ENCODE results near the gene CYRIA.

Gene CYRIA

DNA sequence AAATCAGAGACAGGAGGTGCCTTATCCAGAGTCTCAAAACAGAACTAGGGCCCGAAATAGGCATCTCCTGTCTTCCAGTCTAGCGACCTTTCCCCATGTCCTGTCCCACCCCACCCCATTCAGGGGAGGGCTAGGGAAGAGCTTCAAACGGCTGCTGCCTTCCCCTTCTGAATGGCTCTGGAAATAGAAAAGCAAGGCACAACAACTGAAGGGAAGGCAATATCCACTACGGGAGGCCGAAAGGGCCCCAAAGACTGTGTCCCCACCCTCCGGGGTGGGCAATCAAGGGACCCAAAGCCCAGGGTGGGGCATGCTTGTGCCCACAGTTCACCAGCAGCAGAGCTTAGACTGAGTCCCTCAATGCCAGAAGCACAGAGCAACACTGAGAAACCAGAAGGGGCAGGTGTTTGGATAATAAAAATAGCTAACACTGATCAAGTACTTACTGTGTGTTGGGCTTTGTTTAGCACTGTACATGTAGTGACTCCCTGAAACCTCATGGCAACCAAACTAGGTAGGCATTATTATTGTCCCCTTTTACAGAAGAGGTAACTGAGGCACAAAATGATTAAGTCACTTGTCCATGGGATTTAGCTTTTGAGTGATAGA lies 38.5 kb downstream of the CYRIA start:
- DNase-seq (ENCODE audit: low spot score) = no peak

DNA sequence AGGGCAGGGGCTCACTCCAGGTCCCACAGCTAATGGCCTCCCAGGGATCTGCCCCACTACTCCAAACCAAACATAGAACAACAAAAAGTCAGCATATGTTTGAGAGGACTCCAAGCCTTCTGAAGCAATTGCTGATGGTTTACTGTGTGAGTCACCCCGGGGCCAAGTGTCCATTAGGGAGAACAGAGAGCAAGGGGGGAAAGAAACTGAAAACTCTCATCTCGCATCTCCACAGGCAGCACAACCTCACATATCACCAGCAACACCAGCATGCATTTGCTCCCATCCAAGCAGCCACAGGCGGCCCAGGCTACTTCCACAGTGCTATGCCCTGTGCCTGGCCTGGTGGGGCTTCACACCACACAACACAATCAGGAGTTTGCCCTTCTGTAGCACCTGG lies 39.1 kb downstream of the CYRIA start:
- DNase-seq (ENCODE audit: low spot score) = no peak

DNA sequence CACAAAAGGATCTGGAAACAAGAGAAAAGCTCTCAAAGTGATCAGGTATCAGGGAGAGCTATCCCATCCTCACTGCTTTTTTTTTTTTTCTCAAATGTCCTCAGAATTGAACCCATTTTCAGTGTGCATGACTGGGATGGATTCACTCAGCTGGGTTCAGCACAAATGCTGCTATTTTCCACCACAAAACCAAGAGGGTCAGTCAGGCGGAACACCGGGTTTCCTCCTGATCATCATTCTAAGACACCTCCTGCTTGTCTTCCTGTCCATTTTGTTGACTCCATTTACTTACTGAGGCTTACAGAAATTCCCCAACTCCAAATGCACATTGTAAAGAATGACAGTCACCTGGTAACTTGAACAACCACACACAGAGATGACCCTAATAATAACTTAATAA lies 39.9 kb downstream of the CYRIA start:
- DNase-seq (ENCODE audit: low spot score) = no peak

DNA sequence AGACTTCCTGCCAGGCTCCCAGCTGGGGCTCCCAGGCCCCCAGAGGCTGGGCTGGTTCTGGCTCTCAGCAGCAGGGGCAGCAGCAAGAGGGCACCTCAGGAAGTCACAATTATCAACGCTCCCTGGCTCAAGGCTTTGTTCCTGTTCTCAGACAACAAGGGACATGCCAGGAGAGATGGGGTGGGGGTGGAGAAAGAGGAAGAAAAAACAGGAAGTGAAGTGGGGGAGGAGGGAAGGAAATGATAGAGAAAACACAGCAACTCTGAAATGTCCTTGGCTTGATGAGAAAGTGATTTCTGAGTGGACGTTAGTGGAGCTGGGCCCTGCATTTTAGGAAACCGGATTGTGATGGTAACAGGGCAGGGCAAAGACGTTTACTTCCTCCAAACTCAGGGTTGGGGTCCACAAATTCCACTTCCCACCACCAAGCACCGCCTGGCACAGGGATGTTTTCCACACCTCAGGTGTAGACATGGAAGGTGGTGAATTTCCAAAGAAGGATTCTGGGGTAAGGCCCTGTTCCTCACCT lies 40.4 kb downstream of the CYRIA start:
- DNase-seq (ENCODE audit: low spot score) = no peak

DNA sequence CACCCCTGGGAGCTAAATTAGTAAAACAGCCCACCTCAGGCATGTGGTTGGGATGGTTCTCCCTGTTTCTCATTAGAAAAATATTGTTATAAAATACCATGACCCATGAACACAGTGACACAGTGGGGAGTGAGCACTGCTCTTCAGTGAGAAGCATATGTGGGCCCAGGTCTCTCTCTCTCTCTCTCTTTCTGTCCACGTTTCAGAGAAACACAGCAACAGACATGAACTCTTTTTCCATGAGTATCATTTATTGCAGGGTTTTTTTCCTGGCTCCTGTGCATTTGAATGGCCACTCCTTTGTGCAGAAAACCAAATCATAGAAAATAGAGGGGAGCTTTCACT lies 41.2 kb downstream of the CYRIA start:
- DNase-seq (ENCODE audit: low spot score) = no peak

DNA sequence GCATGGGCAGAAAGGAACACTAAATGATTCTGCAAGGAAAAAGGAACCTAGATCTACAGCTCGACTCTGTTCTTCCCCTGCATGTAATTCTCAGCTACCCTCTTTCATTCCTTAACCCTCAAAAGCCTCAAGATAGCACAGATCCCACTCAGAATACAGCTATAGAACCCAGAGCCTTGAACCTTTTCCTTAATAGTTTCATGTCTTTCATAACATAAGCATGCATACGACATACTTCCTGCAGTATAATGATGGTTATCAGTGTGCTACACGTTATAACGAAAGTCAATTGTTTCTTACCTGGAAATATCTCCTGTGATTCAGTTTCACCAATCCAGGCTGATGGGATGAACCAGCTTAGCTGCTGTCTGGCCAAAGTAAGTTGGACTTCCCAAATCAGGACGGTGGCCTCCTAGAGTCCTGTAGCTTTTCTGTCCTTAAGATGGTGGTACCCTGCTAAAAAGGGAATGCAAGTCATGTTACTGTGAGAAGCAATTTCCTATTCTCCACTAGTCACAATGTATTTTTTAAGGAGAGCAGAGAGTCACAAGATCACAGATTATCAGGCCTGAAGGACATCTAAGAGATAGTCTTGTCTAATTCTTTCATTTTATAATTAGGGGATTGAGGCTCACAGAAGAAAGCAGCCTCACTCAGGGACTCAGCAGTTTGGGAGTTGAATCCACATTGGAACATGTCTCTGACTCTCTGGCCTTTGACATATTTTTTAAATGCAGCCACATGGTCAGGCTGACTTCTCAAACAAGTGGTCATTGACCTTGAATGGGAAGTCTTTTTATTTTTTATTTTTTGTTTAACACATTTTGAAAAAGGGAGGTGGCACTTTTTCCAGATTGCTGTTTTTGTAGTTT lies 41.8 kb downstream of the CYRIA start:
- no peak for DNase-seq (ENCODE audit: low spot score)

DNA sequence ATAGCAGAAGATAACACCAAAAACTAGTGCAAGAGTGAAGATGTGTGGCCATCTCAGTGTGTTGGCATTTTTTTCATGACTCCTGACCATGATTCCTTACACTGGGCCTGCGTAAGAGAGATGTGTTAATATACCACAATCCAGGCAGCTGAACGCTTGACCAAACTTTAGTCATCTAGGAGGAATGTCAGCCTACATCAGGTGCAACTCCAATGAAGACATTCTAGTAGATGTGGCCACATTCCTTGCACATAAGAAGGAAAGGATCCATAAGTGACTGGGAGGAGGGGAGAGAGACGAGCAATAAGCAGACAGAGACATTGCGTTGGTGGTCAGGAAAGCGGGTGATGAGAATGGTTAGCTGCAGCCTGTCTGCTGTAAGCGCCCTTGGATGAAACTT lies 42.6 kb downstream of the CYRIA start:
- no peak for DNase-seq (ENCODE audit: low spot score)

DNA sequence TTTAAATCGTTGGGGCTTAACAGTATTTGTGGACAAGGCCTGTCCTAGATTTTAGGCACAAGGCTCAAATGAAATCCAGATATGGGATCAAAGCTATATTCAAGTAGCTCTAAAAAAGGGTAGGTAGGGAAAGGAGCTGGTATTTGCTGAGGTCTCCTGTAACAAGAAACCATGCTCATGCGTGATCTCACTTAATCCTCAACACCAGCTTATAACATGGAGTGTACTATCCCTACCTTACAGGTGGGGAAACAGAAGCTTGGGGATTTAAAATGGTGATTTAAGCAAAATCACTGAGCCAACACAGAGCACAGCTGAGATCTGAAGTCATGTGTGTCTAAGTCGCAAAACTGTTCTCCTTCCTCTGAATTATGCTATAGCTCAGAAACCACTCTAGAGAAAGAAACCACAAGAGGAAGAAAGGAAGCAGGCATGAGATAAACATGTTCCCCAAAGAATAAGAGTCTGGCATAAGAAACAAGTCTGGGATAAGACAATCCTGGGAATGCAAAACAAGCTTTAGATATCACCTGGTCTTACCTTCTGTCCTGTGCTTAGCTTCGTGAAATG lies 43.1 kb downstream of the CYRIA start:
- DNase-seq (ENCODE audit: low spot score) = no peak

DNA sequence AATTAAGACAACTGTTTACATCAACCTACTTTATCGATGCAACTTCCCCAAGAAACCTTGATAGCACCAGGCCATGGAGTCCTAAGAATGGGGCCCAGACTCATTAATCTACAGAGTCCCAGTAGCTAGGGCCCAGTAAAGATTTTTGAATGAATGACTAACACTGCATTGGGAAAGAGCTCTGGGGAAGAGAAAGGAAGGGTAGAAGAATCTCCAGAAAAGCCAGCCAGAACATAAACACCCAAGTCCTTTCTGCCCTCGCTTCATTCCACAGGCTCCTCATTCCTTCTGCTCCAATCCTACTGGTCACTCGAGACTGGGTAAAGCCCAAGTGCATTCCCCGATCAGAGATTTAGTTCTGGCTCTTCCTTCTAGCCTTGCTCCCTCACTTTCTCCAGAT lies 44.3 kb downstream of the CYRIA start:
- no peak for DNase-seq (ENCODE audit: low spot score)

DNA sequence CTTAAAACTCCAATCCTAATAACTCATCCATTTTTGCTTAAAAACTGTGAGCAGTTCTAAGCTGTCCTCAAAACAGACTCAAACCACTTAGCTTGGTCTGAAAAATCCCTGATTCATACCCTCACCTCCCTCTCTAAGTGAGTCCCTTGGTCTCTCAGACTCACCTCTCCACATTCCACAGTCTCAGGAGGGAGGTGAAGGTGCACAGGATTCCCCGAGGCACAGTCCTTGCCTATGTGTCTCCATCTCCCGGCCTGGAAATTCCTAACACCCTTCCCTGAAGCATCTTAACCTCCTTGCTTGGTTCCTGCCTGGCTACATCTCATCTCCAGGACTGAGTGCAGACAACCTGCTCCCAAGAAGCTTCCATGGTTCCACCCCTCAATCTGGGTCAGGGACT lies 45.0 kb downstream of the CYRIA start:
- no peak for DNase-seq (ENCODE audit: low spot score)

DNA sequence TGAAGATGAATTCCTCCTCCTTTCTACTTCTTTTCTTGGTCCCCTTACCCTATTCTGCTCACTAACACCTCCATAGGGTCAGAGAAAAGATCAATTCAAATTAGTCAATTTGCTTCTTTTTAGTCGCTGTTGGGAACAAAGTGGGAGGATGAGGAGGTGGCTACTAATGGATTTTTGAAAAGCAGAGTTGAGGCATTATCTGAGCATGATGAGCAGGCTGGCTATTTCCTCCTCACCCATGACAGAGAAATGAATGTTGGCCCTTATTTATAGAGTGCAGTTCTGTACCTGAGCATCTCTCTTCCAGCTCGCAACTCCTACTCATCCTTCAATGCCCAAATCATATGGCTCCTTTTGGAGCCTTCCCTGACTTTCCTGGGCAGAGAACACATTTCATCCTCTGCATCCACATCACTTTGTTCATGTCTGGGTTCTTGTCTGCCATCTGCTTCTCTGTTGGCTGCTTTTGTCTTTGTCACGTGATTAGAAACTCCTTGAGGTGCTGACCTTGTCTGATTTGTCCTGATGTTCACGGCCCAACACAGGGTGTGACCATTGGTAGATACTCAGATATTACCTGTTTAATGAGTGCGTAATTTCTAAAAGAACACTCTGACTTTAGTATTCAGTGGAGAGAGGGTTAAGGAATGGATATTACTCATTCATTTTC lies 45.9 kb downstream of the CYRIA start:
- DNase-seq (ENCODE audit: low spot score) = no peak

DNA sequence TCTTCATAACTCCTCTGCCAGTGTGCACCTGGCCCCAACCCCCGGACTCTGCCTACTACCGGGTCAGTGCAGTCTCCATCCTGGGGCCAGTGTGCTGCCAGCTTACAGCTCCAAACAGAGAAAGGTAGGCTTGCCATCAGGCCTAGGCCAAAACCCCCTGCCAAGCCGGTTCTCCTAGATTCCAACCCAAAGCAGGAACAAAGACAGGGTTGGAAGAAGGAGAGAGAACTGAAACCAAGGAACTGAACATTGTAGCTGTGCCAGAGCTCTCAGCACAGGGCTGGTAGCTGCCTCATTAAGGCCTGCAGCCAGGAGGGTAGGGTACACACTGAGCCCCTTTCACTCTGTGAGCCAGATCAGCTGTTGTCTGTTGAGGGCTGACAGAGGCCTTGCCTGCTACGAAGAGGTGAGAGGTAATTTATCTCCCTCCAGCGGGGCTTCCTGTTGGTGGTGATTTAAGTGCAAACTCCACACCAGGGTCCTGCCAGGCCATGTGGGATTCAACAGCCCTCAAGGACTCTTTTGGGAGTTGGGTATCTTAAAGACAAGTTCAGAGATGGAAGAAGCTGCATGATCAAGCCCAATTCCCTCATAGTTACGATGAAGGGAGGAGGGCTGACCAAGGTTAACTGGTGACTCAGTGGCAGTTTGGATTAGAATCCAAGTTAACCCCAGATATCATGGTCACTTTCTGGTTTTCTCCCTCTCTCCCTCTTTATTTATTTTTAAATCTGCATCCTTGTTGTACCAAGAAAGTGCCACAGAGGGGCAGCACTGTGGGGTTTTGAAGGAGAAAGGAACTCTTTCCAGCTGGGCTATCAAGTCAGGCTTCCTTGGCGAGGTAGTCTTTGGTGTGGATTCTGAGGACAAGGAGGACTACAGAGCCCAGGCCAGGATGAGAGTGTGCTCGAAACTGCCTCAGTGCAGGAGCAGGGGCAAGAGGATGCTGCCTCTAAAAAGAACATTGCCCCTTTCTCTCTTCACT lies 48.1 kb downstream of the CYRIA start:
- no peak for DNase-seq (ENCODE audit: low spot score)
